OCI-LY7 (cell line): ENCODE data around the gene NCAPH2. TPM values are rescaled to one million over a fixed set of nuclear protein-coding genes. Genes with fewer than 3 reads are reported as not detected.

Experiments used
- BruUV-seq: library from RNA; stranded (reverse); fragments of 400-500 nt; replicated peaks from 2 replicates; lab custom pipeline; 2021; lab: Mats Ljungman, UMichigan
- CTCF ChIA-PET: fragments of 300-600 bp; sonication (Branson Sonifier 250); formaldehyde crosslinking; loops from one replicate; lab custom pipeline; 2022; ENCODE audit warnings: antibody characterized with exemption; ENCODE audit not compliant: unreplicated experiment; lab: Charles Lee
- POLR2A ChIA-PET: fragments of 300-600 bp; sonication (Branson Sonifier 250); formaldehyde crosslinking; loops from one replicate; lab custom pipeline; 2022; ENCODE audit warnings: antibody characterized with exemption; lab: Charles Lee
- DNase-seq: peaks from one replicate; pipeline ENCODE4 v3.0.0-alpha.2; 2015; ENCODE audit warnings: low spot score
- H2AFZ ChIP-seq: fragments of 200-600 bp; sonication (generic), shearing (Covaris generic); 2 replicates; pipeline ENCODE4 v1.6.1; 2014; ENCODE audit warnings: mild to moderate bottlenecking, antibody characterized with exemption, low read length, moderate library complexity
- H3K27ac ChIP-seq: fragments of 200-600 bp; sonication (generic); 2 replicates; pipeline ENCODE4 v1.5.1; 2014; ENCODE audit warnings: mixed run types, low read depth, mild to moderate bottlenecking, moderate library complexity, low read length, inconsistent platforms; ENCODE audit not compliant: poor library complexity, severe bottlenecking
- H3K36me3 ChIP-seq: fragments of 200-600 bp; sonication (generic); 2 replicates; pipeline ENCODE4 v1.6.1; 2014; ENCODE audit warnings: mild to moderate bottlenecking, antibody characterized with exemption, low read length, moderate library complexity, mixed read lengths; ENCODE audit not compliant: insufficient read depth
- H3K4me1 ChIP-seq: fragments of 200-600 bp; sonication (generic); 2 replicates; pipeline ENCODE4 v1.5.1; 2014; ENCODE audit warnings: mild to moderate bottlenecking, low read length; ENCODE audit not compliant: insufficient read depth, poor library complexity, severe bottlenecking
- H3K4me2 ChIP-seq: fragments of 200-600 bp; sonication (generic); 2 replicates; pipeline ENCODE4 v1.6.1; 2014; ENCODE audit warnings: mild to moderate bottlenecking, low read length
- H3K4me3 ChIP-seq: fragments of 200-600 bp; sonication (generic); 2 replicates; pipeline ENCODE4 v1.5.1; 2014; ENCODE audit warnings: mild to moderate bottlenecking, low read depth, low read length; ENCODE audit not compliant: poor library complexity, severe bottlenecking
- H3K79me2 ChIP-seq: fragments of 200-600 bp; sonication (generic); 2 replicates; pipeline ENCODE4 v1.6.1; 2016; ENCODE audit warnings: low read depth, mild to moderate bottlenecking, low read length, moderate library complexity, mixed read lengths; ENCODE audit not compliant: insufficient read depth
- H3K9me2 ChIP-seq: fragments of 200-600 bp; sonication (generic); 2 replicates; pipeline ENCODE4 v1.6.1; 2016; ENCODE audit warnings: mild to moderate bottlenecking, low read length, mixed read lengths; ENCODE audit not compliant: insufficient read depth
- H3K9me3 ChIP-seq: fragments of 200-600 bp; sonication (generic); 2 replicates; pipeline ENCODE4 v1.6.1; 2014; ENCODE audit warnings: mild to moderate bottlenecking, mixed run types, low read length, mixed read lengths
- H4K20me1 ChIP-seq: fragments of 200-600 bp; sonication (generic); 2 replicates; pipeline ENCODE4 v1.6.1; 2014; ENCODE audit warnings: mild to moderate bottlenecking, antibody characterized with exemption, low read length, moderate library complexity, mixed read lengths; ENCODE audit not compliant: insufficient read depth
- EZH2phosphoT487 ChIP-seq: fragments of 200-600 bp; sonication (generic); IDR thresholded peaks from 2 replicates; pipeline ENCODE4 v1.6.1; 2018; ENCODE audit warnings: low read depth, borderline replicate concordance, mild to moderate bottlenecking, mixed run types, antibody characterized with exemption, low read length, moderate library complexity, mixed read lengths
- intact Hi-C: fragments of 100-400 bp; cut with micrococcal nuclease; formaldehyde crosslinking; loops from one replicate; pipeline ENCODE4 v1.10.0; 2022; ENCODE audit not compliant: unreplicated experiment
- total RNA-seq, 2 experiments: library from RNA; depleted of rRNA in 1 of 2; stranded (reverse); fragments of >200 nt in 1 of 2; shearing (Covaris generic) in 1 of 2; gene quantifications; 2 replicates each; pipeline ENCODE4 v1.2.3, GENCODE V29; 2014 to 2022
- TF ChIP-seq, protein P1 (sequence below): fragments of 200-600 bp; sonication (generic); conservative IDR thresholded peaks from 2 replicates; pipeline ENCODE4 v1.5.1; 2014; ENCODE audit warnings: mild to moderate bottlenecking, antibody characterized with exemption, low read length, moderate library complexity, mixed read lengths

Gene NCAPH2
- total RNA-seq, 2 experiments from 2014 or later, result 126 to 129 TPM

DNA sequence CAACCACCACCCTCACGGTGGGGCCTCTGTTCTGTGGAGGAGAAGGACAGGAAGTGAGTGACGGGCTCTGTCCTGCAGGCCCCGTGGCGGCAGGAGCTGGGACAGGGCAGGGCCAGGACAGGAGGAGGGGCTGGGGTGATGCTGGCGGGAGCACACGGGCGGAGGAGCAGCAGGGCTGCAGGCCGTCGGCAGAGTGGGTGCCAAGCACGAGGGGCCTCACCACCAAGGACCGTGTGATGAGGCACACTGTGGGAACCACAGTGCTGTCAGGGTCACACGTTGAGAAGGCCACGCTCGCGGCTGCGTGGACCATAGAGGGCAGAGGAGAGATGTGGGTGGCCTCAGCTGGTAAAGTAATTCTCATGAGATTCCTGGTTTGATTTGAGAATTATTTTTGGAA lies 8.9 kb downstream of the NCAPH2 start:
- no peaks in the 10 kb centered on the region for H3K9me3 ChIP-seq
- POLR2A ChIA-PET, result no interaction called here
- TF ChIP-seq, protein P1, sequence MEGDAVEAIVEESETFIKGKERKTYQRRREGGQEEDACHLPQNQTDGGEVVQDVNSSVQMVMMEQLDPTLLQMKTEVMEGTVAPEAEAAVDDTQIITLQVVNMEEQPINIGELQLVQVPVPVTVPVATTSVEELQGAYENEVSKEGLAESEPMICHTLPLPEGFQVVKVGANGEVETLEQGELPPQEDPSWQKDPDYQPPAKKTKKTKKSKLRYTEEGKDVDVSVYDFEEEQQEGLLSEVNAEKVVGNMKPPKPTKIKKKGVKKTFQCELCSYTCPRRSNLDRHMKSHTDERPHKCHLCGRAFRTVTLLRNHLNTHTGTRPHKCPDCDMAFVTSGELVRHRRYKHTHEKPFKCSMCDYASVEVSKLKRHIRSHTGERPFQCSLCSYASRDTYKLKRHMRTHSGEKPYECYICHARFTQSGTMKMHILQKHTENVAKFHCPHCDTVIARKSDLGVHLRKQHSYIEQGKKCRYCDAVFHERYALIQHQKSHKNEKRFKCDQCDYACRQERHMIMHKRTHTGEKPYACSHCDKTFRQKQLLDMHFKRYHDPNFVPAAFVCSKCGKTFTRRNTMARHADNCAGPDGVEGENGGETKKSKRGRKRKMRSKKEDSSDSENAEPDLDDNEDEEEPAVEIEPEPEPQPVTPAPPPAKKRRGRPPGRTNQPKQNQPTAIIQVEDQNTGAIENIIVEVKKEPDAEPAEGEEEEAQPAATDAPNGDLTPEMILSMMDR, result no peak
- no peak for TF ChIP-seq EZH2phosphoT487
- peaks cover 93% of the 10 kb centered on the region for H3K36me3 ChIP-seq
- intact Hi-C loops, result no loop called here
- H4K20me1 ChIP-seq, result no peaks in the 10 kb centered on the region
- CTCF ChIA-PET, result no interaction called here
- no peak overlapping the region for H3K27ac ChIP-seq
- H3K79me2 ChIP-seq, result peaks cover 31% of the 10 kb centered on the region
- no TSS peak for BruUV-seq
- H3K4me3 ChIP-seq, result no peak overlapping the region
- H3K4me2 ChIP-seq, result no peak overlapping the region
- no peaks in the 10 kb centered on the region for H3K9me2 ChIP-seq
- no peak overlapping the region for H2AFZ ChIP-seq
- no peak for DNase-seq
- H3K4me1 ChIP-seq, result no peaks in the 10 kb centered on the region

DNA sequence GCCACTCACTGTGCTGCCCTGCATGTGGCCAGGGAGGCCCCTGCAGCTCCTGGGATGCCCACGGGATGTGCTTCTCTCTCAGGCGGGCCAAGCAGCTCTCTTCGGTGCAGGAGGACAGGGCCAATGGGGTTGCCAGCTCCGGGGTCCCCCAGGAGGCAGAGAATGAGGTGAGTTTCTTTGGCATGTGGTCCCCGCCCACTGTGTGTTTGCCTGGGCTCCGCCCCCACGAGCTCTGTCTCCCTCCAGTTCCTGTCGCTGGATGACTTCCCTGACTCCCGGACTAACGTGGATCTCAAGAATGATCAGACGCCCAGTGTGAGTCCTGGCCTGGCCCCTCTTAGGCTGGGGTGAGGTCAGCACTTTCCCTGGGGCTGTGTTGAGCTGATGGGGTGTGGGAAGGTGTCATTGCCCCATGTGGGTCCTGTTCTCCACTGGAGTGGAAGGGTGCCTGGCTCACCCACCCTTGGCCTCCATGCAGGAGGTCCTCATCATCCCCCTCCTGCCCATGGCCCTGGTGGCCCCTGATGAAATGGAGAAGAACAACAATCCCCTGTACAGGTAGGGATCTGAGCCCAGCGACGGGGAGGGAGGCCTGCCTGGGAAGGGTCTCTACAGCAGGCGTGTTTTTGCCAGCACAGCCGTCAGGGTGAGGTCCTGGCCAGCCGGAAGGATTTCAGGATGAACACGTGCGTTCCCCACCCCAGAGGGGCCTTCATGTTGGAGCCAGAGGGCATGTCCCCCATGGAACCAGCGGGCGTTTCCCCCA lies 9.7 kb downstream of the NCAPH2 start:
- intact Hi-C loops, result no loop called here
- Histone ChIP-seq H3K4me1 (no peaks in the 10 kb centered on the region), H3K79me2 (peaks cover 23% of the 10 kb centered on the region), H3K36me3 (peaks cover 93% of the 10 kb centered on the region), H3K4me2 (no peak overlapping the region), H4K20me1 (no peaks in the 10 kb centered on the region), H3K9me2 (no peaks in the 10 kb centered on the region), H2AFZ (no peak overlapping the region), H3K27ac (no peak overlapping the region), H3K4me3 (no peak overlapping the region), H3K9me3 (no peaks in the 10 kb centered on the region)
- no TSS peak for BruUV-seq
- DNase-seq, result no peak
- TF ChIP-seq, protein P1, result no peak
- no peak for TF ChIP-seq EZH2phosphoT487
- ChIA-PET POLR2A (no interaction called here), CTCF (no interaction called here)

DNA sequence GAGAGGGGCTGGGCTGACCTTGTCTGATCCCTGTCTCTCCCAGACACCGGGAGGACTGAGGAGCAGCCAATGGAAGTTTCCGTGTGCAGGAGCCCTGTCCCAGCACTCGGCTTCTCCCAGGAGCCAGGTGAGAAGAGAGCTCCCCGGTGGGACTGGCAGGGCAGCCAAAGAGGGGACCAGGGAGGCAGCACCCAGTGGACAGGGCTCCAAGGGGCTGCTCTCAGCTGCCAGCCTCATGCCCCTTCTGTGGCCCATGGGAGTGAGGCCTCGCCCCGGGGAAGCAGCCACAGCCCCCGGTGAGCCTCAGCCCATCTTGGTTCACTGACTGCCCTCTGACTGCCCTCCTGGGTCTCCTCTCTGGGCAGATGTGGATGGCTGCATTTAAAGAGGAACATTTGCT lies 10.6 kb downstream of the NCAPH2 start:
- no TSS peak for BruUV-seq
- H2AFZ ChIP-seq, result no peak overlapping the region
- H3K27ac ChIP-seq, result no peak overlapping the region
- TF ChIP-seq, protein P1, result no peak
- no peak for TF ChIP-seq EZH2phosphoT487
- POLR2A ChIA-PET, result no interaction called here
- peaks cover 93% of the 10 kb centered on the region for H3K36me3 ChIP-seq
- CTCF ChIA-PET, result no interaction called here
- H3K9me3 ChIP-seq, result no peaks in the 10 kb centered on the region
- H3K4me1 ChIP-seq, result no peaks in the 10 kb centered on the region
- DNase-seq, result no peak
- H3K4me2 ChIP-seq, result no peak overlapping the region
- intact Hi-C loops, result no loop called here
- H4K20me1 ChIP-seq, result no peaks in the 10 kb centered on the region
- no peak overlapping the region for H3K4me3 ChIP-seq
- H3K9me2 ChIP-seq, result no peaks in the 10 kb centered on the region
- peaks cover 13% of the 10 kb centered on the region for H3K79me2 ChIP-seq
